PC-3 (cell line): ENCODE measurements around the gene GAS2L1.
A peak's percentile ranks its signal among the peaks of the same experiment; 100 is the strongest.

Source experiments
- EZH2 ChIP-seq: fragments of 300-600 bp; sonication (generic); IDR thresholded peaks from one replicate; pipeline ENCODE4 v1.6.1; 2017; ENCODE audit warnings: antibody characterized with exemption, mild to moderate bottlenecking, low read length; ENCODE audit not compliant: unreplicated experiment
- TF ChIP-seq, protein P1 (sequence below): fragments of 300-600 bp; sonication (generic); conservative IDR thresholded peaks from 2 replicates; pipeline ENCODE4 v1.5.1; 2017; ENCODE audit warnings: antibody characterized with exemption, low read depth, mild to moderate bottlenecking, low read length

- TF ChIP-seq, protein P1, sequence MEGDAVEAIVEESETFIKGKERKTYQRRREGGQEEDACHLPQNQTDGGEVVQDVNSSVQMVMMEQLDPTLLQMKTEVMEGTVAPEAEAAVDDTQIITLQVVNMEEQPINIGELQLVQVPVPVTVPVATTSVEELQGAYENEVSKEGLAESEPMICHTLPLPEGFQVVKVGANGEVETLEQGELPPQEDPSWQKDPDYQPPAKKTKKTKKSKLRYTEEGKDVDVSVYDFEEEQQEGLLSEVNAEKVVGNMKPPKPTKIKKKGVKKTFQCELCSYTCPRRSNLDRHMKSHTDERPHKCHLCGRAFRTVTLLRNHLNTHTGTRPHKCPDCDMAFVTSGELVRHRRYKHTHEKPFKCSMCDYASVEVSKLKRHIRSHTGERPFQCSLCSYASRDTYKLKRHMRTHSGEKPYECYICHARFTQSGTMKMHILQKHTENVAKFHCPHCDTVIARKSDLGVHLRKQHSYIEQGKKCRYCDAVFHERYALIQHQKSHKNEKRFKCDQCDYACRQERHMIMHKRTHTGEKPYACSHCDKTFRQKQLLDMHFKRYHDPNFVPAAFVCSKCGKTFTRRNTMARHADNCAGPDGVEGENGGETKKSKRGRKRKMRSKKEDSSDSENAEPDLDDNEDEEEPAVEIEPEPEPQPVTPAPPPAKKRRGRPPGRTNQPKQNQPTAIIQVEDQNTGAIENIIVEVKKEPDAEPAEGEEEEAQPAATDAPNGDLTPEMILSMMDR = peak; percentile 51
- TF ChIP-seq EZH2 = no peak
These were observed 6.7 kb downstream of the GAS2L1 start for GRCh38 chr22:29313126-29313575.
